HG02884 (cell line): Measurements from ENCODE around the gene AURKAIP1.
"Not testable (repeated sequence)": the region's sequence is repeated elsewhere in the genome, so short reads cannot be mapped to it uniquely, and the experiment has no call there.

Source experiments
- ATAC-seq: cut with Tn5 transposase; IDR thresholded peaks from one replicate; pipeline ENCODE4 v1.9.1; 2021; ENCODE audit warnings: mild to moderate bottlenecking, moderate library complexity; ENCODE audit not compliant: unreplicated experiment

AURKAIP1 gene

DNA sequence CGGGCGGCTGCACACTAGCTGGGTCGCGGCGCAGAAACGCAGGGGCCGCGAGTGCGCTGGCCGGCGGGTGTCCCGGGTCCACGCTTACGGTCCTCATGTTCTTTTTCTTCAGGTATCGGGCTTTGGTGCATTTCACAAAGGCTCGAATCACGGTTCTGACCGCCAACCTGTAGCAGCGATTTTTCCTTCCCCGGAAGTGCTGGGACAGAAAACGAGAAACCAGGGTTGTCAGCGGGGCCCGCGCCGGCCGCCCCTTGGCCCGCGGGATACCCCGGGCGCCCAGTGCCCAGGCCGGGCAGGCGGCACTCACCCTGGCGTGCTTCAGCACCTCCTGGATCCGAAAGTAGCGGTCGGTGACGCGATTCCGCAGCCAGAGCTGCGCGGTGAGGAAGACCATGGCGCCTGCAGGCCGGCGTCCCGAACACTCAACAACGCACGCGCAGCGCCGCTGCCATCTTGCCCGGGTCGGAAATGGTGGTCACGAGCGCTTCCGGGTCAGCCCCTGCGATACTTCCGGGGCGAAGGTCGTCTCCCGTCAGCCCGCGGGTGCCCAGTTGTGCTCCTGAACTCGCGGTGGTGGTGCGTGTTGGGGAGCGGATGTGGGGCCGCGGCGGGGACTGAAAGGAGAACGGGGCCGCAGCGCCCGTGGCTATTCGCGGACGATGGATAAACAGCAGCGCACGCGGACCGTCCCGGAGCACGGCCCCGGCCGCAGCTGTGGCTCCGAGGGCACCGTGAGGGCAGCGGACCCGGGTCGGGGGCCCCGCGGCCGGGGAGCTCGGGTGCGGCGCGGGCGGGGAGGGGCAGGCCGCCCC lies 32.0 kb upstream of the AURKAIP1 start, which contains the start of gene MRPL20:
Gene MRPL20, minus strand, starts transcription at position 473 of the 815 bp plus-strand sequence. Its CDS starts 76 bp downstream, at position 397.
- ATAC-seq = peak; percentile 84

DNA sequence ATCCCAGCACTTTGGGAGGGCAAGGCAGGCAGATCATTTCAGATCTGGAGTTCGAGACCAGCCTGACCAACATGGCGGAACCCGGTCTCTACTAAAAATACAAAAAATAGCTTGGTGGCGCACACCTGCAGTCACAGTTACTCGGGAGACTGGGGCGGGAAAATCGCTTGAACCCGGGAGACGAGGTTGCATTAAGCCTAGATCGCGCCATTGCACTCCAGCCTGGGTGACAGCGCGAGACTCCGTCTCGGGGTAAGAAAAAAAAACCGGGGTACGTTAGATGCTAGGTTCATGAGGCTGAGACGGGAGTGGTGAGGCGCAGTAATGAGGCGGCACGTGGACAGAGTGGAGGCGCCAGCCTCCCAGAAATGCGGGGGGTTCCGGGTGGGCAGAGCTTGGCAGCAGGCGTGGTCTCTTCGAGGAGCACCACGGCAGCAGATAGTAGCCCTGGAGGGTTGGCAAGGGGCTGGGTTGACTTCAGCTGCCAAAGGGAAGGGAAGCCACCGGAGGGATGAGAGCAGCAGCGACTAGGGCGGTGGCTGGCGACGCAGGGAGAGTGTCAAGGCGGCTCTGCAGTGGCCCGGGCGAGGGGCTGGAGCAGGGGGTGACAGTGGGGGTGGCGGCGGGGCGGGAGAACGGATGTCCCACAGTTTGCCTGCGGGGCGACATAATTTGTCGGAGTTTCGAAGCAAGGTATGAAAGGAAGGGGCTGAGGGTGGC lies 31.3 kb upstream of the AURKAIP1 start:
- no peak for ATAC-seq

DNA sequence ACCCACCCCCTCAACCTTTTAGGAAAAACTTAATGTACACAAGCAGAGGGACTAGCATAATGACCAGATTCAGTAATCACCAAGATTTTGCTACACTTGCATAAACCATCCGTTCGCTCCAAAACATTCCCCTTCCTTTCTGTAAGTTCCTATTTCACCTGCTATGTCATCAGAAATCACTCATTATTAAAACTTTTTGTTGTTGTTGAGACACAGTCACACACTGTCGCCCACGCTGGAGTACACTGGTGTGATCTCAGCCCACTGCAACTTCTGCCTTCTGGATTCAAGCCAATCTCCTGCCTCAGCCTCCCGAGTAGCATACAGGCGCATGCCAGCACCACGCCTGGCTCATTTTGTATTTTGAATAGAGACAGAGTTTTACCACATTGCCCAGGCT lies 28.6 kb upstream of the AURKAIP1 start:
- no peak for ATAC-seq

DNA sequence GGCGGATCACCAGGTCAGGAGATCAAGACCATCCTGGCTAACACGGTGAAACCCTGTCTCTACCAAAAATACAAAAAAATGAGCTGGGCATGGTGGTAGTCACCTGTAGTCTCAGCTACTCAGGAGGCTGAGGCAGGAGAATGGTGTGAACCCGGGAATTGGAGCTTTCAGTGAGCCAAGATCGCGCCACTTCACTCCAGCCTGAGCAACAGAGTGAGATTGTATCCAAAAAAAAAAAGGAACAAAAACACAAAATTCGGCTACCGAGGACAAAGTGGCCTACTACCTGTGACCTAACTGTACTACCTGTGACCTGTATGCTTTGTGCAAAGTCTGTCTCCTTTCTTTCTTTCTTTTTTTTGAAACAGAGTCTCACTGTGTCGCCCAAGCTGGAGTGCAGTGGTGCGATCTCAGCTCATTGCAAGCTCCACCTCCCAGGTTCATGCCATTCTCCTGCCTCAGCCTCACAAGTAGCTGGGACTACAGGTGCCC lies 27.9 kb upstream of the AURKAIP1 start:
- ATAC-seq = not testable (repeated sequence)

DNA sequence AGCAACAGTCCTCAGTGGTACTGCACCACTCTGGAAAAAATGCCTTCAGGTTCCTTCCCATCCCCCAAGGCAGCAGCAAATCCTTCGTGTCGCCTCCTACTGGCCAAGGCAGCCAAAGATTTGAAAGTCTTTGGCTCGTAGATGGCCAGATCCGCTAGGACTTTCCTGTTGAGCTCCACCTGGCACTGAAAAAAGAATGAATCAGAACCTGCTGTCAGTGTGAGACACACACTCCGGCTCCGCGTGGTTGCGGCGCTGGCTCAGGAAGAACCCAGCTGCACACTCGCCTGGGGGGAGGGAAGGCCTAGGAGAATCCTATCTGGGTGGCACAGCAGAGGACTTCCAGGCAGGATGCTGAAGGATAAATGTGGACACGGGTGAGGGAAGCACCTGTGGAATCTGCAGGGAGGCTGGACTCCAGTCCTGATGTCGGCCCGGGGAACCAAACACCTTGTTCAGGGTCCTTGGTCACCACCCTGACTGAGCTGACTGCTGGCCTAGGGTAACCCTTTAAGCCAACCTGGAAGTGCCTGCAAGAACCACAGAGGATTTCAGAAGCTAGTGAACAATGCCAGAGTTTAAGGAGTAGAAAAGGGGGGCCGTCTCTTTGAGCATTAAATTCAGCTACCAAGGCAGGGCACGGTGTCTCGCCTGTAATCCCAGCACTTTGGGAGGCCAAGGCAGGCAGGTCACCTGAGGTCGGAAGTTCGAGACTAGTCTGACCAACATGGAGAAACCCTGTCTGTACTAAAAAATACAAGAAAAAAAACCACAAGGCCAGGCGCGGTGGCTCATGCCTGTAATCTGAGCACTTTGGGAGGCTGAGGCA lies 27.3 kb upstream of the AURKAIP1 start:
- ATAC-seq = no peak

DNA sequence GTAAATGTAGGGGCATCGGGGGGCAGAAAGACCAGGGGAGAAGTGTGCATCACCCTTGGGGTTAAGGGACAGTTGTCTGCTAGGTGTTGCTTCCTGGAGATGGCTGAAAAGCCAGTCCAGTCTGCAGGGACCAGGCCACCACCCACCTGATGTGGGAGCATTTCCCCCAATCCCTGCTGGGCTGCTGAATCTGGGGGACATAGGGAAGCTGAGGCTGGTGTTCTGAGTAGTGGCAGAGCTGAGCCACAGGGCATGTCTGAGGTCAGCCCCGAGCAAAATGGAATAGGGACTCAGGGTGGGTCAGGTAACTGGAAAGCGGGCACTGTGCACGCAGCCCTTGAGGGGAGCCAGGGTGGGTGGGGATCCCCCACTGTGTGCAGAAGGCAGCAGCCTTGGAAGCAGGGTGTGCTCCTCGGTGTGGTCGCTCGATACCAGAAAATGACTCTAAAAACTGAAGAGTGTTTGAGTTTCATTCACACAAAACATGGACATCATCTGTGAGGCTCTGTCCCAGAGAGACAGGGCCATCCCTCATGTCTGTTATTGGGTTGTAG lies 26.5 kb upstream of the AURKAIP1 start:
- ATAC-seq = no peak

DNA sequence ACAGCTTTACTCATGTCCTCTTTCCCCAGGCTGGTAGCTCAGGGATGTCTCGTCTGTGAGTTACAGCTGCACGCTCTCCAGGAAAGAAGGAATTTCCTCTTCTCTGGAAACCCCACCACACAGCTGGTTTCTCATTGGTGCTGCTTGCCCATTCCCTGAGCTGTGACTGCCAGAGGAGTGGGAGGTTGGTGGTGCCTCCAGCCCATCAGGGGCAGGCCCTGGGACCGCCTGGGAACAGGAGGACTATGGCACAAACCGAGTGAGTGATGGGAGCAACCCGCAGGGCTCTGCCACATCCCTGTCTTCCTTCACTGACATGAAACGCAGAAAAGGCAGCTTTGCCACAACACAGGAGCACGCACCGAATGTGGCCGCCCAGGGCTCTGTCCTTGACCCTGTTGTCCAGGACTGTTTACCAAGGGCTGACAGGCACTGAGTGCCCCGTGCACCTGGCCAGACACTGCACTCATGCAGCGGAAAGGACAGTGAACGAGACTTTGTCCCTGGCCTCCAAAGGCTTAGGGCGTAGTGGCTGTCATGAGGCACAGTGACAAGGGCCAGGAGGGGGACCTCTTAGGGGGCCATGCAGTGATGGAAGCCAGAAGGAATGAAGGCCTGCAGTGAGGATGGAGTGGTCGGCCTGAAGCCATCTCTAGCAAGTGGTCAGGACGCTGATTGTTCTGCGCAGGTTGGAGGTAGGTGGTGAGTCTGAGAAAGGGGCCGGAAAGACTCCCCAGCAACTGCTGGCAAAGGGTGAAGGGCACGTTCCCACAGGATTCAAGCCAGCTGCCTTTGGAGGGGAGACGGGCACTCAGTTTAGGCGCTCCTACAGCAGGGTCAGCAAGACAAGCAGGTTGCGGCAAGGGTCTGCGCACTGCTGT lies 25.8 kb upstream of the AURKAIP1 start:
- ATAC-seq = no peak

DNA sequence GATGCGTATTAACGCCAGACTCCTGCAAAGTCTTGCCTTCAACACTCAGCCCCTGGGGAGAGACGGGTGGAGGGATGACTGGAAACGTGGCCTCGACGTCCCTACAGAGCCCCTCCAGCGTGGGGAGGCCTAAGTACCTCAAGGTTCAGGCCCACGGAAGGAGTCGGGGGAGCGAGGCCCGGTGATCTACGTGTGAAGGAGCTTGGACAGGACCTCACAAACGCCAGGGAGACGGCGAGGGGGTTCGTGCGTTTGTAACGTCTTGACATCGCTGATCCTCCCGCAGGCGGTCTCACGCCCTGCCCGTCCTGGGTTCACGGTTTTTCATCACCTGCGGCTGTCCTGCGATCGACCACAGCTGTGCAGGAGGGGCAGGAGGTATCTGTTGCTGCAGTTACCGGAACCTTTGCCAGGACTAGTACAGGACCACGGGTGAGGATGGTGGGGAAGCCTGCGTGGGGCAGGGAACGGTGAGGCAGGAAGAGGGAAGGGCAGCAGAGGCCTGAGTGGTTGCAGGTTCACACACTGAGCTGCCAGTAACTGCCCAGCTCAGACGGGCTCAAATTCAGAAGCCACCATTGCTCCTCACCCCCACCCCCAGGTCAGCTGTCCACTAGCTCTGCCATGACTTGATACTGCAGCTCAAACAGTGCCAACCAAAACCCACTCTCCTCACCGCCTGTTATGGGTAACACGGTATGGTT lies 25.0 kb upstream of the AURKAIP1 start:
- ATAC-seq = no peak

DNA sequence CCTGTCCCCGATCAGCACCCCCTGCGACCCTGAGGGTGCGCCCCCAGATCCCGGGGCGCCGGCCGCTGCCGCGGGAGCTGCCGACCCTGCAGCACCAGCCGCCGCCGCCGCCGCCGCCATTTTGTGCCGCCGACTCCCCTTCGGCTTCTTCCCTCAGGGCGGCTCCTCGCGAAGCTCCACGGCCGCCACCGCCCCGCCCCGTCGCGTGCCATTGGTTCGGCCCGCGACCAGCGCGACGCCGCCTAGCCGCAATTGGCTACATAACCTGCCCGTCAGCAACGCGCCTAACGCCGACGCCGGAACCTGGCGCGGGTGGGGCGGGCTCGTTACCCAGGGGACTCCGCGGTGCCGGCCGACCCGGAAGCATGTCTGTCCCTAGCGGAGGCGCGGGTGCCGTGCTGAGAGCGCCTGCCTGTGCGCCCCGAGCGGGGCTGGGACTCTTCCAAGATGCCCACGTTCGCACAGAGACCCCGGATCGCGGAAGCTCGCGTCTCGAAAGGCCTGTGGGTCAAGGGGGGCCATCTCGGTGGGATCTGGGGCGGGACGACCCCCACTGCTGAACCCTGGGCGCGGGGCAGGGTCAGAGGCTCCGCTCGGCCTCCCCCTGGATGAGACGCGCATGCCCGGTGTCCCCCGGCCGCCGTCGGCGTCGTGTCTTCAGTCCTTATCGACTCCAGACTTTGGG lies 24.3 kb upstream of the AURKAIP1 start, which contains the start of gene CCNL2:
Gene CCNL2, minus strand, starts transcription at position 149 of the 685 bp plus-strand sequence. Its CDS starts 29 bp downstream, at position 120.
- peak; percentile 93 for ATAC-seq

DNA sequence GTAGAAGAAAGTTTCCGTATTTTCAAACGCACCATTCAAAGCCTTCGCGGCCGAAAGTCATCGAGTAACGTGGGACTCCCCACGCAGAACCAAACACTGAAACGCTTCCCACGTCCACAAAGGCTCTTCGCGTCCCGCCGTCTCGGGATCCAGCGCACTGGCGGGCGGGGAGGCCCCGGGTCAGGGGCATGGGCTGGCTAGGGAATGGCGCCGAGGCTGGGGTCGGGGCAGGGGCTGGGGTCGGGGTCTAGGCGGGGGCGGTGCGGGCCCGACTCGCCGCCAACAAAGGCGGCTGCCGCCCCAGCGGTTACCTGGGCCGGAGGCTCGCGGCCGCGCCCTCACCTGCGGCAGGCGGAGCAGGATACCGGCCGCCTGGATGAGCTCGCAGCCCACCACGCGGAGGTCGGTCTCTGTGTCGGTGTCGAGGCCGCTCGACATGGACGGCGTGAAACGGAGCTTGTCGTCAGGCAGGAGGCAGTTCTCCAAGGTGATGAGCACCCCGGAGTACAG lies 23.7 kb upstream of the AURKAIP1 start:
- peak; percentile 19 for ATAC-seq

DNA sequence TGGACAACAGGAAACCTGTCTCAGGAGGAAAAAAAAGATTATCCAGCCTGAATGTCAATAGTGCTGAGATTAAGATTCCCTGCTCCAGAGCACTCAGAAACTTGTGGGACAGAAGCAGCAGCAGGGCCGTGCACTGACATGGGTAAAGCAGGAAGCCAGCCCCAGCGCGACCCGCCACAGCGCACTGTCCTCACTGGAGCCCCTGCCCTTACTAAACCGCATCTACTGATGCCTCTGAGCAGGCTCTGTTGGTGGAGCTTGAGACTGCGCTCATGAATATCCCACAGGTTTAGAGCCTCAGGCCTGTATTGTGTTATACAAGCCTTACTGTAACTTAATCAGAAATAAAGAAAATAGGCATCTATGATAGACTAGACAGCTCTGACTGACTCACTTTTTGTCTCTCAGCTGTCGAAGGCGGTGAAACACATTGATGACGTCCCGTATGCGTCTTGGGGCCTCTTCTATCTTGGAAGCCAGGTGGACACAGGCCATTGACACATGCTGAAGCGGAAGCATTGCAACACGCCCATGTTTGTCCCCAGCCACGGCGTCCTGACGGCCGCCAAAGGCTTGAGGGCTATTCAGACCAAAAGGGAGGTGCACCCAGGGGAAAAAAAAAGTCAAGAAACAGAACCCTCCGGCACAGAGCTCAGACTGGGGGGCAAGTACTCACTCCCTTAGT lies 23.0 kb upstream of the AURKAIP1 start:
- no peak for ATAC-seq

DNA sequence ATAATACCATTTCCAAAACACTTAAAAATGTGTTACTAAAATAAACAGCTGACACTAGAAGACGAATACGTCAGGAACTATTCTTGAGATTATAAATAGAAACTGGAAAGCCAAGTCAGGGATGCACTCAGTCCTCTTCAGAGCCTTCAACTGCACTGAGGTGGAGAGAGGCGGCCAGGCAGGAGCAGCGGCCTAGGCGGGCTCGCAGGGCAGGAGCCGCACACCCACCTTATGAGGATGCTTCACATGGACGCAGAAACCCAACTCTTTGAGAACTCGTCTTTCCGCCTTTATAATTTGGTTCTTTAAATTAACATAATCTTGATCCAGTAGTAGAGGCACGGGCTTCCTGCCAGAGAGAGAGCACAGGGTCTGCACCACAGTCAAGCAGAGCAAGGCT lies 20.2 kb upstream of the AURKAIP1 start:
- ATAC-seq = no peak

DNA sequence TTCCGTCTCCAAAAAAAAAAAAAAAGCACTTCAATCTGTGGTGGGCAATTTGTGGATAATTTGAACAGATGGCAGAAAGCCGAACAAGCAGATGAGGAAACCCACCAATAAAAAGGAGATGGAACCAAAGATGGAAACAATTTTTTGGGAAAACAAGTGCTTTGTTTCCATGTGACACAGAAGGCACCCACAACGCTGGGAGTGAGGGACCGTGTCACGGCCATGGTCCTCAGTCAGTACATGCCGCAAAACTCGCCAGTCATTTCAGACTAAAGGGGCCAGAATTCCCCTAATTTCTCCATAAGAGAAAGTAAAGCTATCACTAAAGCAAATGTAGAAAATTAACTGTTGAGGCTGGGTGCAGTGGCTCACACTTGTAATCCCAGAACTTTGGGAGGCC lies 19.1 kb upstream of the AURKAIP1 start:
- no peak for ATAC-seq

DNA sequence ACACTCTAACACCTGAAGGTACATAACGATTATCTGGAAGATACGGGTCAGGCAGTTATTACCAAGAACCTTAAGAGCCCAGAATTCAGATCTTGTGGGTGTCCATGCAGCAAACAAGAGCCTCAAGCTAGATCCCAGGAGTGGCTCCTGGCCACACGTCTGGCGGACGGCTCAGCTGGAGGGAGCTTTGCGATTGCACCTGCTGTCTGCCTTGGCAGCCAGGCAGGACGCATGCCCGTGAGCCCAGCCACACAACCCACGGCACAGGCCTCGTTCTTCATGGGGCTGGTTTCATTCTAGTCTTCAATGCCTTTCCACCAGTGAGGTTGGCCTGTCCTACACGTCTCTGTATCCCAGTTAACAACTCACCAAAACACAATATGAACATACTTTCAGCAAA lies 18.4 kb upstream of the AURKAIP1 start:
- ATAC-seq = no peak

DNA sequence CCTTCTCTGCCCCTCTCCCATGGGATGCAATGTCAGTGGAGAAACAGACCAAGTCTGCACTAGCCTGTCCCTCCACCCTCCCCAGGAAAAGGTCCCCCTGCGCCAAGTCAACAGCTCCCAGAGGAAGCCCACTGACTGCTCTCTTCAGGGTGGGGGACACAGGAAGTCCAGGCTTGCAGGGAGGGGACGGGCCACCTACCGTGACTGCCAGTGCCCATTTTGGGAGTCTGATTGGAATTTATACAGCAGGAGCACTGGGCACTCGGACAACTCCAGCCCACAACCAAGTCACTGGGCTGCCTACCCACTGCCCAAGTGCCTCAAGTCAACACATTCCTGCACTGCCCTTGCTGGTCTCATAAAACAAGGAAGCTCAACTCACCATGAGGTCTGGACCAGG lies 18.0 kb upstream of the AURKAIP1 start:
- ATAC-seq = no peak

DNA sequence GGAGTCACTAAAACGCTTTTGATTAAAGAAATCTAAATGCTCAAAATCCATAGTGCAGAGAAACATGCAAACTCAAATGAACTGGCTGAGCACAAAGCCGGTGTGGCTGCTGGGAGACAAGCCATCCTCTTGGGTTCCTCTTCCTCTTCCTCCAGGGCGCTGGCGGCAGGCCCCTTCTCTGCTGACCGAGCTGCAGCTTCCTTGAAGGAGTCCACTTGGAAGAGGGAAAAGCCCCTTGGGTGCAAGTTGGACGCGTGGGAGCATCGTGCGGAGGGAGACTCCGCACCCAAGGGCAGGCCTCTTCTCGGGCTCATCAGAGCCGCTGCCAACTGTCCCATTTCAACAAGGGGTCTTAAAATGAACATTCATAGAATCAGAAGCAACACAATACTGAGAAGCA lies 16.2 kb upstream of the AURKAIP1 start:
- ATAC-seq = no peak

DNA sequence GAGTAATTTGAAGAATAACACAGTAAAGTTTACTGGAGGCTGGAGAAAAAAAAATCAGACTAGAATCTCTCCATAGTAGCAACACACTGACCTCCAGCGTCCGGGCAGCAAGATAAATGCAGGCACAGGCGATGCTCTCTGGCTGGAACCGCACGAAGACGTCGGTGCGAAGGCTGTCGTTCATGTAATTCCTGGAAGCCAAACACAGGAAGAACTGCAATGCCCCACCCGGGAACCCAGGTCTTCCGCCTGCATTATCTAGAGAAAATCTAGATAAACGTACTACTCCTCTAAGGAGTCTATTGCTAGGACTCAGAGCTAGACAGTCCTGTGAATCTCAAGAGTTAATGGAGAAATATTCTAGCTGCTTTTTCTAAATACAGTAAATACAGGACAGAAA lies 15.7 kb upstream of the AURKAIP1 start:
- no peak for ATAC-seq

DNA sequence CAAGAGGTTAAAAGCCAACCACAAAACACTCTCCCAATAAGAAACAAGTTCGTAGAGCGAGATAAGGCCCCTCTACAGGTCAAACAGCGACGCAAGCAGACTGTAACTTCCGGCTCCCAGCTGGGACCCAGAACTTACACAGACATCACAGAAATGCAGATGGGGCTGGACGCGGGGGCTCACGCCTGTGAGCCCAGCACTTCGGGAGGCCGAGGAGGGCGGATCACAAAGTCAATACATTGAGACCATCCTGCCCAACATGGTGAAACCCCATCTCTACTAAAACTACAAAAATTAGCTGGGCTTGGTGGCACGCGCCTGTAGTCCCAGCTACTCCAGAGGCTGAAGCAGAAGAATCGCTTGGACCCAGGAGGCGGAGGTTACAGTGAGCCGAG lies 13.1 kb upstream of the AURKAIP1 start:
- no peak for ATAC-seq
